ENCODE results near the gene ALOXE3.

DNA sequence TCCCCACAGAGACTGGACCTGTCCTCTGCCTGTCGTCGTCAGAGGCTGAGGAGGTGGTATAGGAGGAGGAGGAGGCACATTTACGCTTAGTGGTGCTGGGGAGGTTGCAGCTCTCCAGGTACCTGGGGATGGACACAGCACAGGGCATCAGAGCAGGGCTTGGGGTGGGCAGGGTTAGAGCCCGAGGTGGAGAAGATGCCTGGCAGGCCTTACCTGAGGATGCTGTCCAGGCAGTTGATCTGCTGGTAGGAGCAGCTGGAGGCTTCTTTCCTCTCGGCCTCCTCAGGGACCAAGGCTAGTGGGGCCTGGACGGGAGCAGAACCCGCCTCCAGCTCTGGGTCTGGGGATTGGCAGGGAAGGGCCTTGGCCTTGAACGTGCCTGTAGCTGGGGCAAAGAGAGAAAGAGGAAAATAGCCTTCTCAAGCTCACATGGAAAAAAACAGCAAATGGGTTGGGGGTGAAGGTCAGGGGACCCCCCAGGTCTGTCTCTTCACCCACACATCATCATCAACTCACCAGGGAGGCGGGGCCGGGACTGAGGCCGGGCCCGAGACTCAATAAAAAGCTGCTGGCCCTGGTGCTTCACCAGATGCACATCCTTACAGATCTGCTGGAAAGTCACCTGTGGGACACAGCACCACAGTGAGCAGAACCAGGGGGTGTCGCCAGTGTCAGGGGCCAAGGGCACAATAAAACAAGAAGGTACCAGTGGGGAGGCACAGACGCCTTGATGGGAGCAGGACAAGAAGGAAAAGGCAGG lies 28.2 kb upstream of the ALOXE3 start:
- no peak for TF ChIP-seq RAD21 (IDR thresholded peaks at IDR 0.05; ENCODE audit: low read depth)
- TF ChIP-seq EGR1 (IDR thresholded peaks at IDR 0.05): no peak
- TF ChIP-seq CREB1 (IDR thresholded peaks at IDR 0.05; ENCODE audit: low read depth): no peak
- TF ChIP-seq, protein P1, sequence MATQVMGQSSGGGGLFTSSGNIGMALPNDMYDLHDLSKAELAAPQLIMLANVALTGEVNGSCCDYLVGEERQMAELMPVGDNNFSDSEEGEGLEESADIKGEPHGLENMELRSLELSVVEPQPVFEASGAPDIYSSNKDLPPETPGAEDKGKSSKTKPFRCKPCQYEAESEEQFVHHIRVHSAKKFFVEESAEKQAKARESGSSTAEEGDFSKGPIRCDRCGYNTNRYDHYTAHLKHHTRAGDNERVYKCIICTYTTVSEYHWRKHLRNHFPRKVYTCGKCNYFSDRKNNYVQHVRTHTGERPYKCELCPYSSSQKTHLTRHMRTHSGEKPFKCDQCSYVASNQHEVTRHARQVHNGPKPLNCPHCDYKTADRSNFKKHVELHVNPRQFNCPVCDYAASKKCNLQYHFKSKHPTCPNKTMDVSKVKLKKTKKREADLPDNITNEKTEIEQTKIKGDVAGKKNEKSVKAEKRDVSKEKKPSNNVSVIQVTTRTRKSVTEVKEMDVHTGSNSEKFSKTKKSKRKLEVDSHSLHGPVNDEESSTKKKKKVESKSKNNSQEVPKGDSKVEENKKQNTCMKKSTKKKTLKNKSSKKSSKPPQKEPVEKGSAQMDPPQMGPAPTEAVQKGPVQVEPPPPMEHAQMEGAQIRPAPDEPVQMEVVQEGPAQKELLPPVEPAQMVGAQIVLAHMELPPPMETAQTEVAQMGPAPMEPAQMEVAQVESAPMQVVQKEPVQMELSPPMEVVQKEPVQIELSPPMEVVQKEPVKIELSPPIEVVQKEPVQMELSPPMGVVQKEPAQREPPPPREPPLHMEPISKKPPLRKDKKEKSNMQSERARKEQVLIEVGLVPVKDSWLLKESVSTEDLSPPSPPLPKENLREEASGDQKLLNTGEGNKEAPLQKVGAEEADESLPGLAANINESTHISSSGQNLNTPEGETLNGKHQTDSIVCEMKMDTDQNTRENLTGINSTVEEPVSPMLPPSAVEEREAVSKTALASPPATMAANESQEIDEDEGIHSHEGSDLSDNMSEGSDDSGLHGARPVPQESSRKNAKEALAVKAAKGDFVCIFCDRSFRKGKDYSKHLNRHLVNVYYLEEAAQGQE (IDR thresholded peaks at IDR 0.05; ENCODE audit: low read depth): no peak
- TF ChIP-seq YY1 (IDR thresholded peaks at IDR 0.05; ENCODE audit: low read depth): no peak
- TF ChIP-seq TAF1 (IDR thresholded peaks at IDR 0.05; ENCODE audit: low read depth): no peak
- no peak for TF ChIP-seq EP300 (IDR thresholded peaks at IDR 0.05; ENCODE audit: borderline replicate concordance)
- no peak for TF ChIP-seq NFIC (IDR thresholded peaks at IDR 0.05)
- TF ChIP-seq FOXM1 (IDR thresholded peaks at IDR 0.05; ENCODE audit: borderline replicate concordance, low read depth): no peak
- TF ChIP-seq, protein P2, sequence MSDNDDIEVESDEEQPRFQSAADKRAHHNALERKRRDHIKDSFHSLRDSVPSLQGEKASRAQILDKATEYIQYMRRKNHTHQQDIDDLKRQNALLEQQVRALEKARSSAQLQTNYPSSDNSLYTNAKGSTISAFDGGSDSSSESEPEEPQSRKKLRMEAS (IDR thresholded peaks at IDR 0.05): no peak
- TF ChIP-seq TEAD4 (IDR thresholded peaks at IDR 0.05): no peak
- TF ChIP-seq CEBPB (IDR thresholded peaks at IDR 0.05): no peak
